Measurements from ENCODE around the gene KRT79.
"Not testable (repeated sequence)": the region's sequence is repeated elsewhere in the genome, so short reads cannot be mapped to it uniquely, and the experiment has no call there.

KRT79 gene

DNA sequence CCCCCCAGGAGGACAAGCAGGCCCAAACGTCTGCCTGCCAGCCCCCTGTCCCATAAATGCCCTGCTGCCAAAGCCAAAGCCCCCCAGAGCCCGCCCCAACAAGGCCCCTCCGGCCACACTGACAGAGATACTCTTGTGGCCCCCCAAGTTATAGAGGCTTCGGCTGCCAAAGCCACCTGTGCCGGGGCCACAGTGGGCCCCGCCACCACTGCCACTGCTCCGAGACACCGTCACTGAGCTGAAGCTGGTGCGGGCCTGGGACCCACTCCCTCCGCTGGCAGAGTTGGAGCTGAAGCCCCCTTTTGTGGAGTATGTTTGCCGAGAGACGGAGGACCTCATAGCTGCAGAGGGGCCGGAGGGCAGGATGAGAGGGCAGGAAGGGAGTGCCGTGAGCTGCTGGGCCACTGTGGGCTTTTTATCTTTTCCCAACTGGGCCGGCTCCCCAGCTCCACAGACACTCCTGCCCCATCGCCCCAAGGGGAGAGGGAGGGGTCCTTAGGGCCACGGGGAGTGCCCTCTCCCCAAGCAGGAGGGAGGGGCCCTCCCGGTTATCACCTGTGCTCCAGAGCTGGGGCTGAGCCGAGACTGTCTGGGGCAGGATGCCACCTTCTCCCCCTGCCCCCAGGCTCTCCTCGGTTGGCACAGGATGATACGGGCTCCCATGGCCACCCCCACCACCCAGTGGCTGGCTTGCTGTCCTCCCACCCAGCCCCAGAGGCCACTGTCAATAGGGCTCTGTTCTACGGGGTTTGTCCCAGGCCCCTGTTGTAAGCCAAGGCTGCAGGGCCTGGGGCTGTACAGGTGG, at the start of gene KRT79:
Gene KRT79, minus strand, starts transcription at position 390 of the 805 bp plus-strand sequence. Its CDS starts 51 bp downstream, at position 339.
- no peak for DNase-seq

- not testable (repeated sequence) for DNase-seq
These were observed 46.4 kb upstream of the KRT79 start for GRCh38 chr12:52880499-52880898.

GRCh38 chr12:52879394-52880351, 45.6 kb upstream of the KRT79 start:
- DNase-seq = peak; percentile 64

- no peak for DNase-seq
These were observed 44.6 kb upstream of the KRT79 start for GRCh38 chr12:52878507-52879393.

- DNase-seq = no peak
These were observed 43.1 kb upstream of the KRT79 start for GRCh38 chr12:52877242-52877641.

DNA sequence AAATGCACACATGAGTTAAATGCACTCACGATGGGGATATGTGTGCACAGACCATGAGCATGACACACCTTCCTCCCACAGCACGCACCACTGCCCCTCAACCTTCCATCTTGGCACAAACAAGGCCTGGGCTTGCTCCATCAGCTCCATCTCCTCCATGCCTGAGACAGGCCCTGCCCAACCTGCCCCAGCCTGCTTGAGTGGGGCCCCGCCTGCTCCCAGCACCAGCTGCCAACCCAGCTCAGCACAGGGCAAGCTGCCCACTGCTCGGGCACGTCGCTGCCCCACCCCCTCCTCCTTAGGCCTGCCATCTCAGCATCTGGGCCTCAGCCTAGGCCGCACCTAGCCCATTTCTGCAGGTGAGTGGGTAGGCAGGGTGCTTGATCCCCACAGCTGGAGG, 42.3 kb upstream of the KRT79 start:
- DNase-seq = no peak

GRCh38 chr12:52874573-52875435, 40.7 kb upstream of the KRT79 start:
- no peak for DNase-seq

- peak; percentile 60 for DNase-seq
These were observed 39.9 kb upstream of the KRT79 start for GRCh38 chr12:52873832-52874572.

DNA sequence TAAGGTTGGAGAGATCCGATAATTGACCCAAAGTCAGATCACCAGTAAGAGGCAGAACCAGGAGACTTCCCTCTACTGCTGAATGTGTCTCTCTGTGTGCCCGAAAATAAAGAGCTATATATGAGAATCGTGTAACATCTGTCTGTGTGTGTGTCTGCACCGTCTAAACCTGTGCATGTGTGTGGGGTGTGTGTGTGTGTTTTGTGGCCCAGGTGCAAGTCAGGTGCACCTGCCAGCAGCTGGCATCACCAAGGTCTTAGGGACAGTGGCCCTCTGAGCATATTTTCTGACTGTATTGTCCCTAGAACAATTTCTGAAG, 39.4 kb upstream of the KRT79 start:
- no peak for DNase-seq

GRCh38 chr12:52872644-52873389, 38.7 kb upstream of the KRT79 start:
- DNase-seq = no peak

DNA sequence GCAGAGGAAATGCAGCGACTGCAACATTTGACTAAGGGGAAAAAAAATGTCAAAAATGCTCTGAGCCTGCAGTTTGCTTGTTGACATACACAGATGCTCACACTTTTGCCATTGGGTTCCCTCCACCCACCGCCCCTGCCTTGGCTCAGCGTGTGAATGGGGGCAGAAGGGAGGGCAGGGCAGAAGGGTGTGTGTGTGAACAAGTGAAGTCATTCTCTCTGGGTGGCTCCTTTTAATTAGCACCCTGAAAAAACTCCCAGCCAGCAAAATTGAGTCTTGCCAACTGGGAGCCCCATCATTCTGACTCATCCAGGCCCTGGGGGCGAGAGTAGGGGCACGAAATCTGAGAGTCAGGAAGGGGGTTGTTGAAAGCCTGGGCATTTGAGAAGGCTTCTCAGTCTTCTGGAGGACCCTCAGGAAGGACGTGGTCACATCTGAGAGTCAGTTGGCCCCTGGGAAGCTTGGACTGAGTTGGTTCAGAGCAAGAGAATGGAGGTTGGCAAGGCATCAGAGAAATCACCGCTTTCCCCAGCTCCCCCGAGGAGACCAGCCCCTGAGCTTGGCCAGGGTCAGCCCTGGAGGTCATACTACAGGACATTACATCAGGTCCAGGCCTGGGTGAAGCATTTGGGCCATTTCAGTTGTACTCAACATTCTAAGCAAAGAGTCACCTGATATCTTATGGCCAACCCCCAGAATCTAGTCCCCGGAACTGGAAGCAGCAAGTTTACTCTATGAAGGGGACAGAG, 37.4 kb upstream of the KRT79 start:
- DNase-seq = no peak

DNA sequence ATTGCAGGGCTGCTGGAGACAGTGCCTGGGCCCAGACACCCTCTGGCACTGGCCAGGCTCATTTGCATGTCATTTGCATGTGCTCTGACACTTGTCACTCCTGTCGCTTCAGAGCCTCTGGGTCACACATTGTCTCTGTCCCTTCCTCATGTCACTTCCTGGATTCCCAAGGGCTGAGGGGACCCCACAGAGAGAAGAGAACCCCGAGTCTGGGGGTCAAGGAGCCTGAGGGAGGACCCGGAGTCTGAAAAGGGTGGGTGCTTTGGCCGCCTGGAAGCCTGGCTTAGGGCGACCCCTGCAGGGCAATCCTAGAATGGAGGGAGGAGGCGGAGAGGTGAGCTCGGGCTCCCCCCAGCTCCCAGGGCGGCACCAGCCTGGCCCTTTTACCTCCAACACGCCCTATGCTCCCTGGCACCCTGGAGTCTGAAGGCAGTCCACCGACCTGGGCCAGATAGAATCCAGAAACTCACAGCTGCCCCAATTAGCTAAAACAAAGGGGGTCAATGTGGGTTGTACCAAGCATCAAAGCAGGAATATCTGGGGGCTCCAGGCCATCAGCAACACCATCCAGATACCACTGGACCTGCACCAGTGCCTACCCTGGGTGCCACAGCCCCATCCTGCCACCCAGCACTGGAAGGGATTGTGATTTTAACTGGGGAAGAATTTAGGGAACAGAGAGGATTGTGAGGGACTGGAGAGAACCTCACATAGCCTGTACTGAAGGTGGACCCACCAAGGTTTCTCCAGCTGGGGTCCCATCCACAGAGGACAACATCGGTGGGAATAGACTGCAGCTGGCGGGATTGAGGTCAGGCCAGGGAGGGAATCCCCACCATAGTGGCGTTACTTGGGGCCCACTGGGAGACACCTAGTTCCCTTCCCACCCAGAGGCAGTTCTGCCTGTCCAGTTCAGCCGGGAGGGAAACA, 36.5 kb upstream of the KRT79 start:
- peak; percentile 70 for DNase-seq

DNA sequence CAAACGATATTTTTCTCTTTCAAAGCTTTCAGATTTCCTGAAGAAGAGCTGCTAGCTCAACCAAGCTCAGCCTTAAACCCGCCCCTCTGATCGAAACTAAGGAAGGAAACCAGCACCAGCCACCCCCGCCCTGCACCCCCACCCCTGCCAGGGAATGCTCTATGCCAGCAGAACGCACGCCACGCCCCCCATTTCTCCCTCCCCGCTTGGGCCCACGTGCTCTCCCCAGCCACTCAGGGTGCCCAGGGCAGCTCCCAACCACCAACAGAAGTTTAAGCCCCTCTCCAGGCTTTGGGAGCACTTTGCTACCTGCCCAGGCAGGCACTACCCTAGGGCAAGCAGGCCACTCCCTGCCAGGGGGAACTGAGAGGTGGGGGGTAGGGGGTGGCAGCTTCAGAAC, 33.5 kb upstream of the KRT79 start:
- DNase-seq = no peak

DNA sequence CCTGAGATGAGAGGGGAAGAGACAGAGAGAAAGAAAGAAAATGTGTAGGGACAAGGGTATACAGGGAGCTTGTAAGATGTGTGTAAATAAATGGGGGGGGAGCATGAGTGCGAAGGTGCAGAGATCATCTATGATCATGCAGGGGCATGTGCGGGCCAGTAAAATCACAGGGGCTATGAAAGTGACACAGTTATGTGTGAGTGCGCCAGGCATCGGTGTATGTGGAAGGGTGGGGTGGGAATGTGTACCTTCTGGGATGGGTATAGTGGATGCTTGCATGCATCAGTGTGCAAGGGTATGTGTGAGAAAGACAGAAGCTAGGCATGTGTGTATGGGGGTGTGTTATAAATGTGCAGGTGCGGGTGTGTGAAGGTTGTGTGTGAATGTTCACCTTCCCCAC, 33.0 kb upstream of the KRT79 start:
- DNase-seq = no peak

DNA sequence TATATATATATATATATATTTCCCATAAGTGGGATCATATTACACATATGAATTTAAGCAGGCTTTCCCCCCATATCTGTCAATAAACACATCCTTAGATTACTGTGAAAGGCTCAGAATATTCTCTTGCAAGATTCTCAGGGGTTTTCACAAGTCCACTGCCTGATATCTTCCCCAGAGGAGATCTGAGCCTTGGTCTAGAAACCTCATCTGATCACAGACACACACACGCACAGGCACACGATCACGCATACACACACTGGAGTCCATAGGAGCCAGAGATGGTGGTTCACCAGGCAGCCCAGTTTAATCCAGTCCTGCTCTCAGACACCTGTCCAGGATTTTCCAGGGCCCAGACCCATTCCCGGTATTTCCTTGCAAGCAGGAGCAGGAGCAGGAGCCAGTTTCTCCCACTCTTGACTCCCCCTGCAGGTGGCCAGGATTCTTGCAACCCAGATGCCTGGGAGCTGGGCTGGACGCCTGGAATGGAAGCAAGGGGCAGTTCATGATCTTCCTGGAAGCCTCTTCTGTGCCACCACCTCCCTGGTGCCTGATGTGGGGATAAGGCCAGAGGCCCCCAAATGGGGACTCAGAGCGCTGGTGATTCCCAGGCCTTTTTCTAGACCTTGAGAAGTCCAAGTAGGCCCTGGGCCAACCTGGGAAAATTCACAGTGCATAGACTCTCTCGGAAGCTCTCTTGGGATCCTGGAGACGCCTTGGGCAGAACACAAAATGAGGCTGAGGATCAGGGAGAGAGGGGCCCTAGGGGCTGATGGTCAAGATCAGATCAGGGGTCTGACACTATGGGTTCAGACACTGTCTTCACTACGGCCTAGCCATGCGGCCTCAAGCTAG, 31.2 kb upstream of the KRT79 start:
- peak; percentile 4 for DNase-seq

DNA sequence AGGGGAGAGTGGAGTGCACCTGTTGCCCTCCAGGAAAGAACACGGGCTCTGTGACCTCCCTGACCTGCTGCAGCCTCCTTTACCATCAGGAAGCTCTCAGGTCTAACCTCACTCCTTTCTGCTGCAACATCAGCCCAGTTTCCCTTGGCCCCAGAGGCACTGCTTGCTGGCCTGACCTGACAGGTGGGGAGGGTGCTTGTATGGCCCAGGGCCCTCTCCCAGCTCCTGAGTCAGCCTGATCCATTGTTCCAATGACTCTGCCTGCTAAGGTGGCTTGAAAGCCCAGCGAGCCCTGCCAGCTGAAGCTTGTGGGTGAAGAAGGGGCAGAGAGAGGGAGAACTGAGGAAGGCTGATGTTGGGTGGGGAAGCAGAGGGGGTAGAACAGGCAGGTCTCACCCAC, 27.9 kb upstream of the KRT79 start:
- DNase-seq = no peak

DNA sequence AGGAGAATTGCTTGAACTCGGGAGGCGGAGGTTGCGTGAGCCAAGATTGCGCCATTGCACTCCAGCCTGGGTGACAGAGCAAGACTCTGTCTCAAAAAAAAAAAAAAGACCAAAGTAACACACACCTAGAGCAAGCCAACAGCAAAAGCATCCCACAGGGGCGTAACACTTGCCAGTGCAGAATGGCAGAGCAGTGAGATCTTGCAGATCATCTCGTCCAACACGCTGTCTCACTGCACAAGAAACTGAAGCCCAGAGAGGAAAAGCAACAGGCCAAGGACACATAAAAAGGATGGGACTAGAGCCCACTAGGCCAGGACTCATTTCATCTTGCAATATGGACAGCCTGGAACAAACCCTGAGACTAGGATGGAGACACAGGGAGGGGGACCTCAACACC, 27.4 kb upstream of the KRT79 start:
- no peak for DNase-seq

Data from NCI-H1048 (cell line).